ENCODE measurements around the gene LOXL1. TPM values are rescaled to one million over a fixed set of nuclear protein-coding genes. Genes with fewer than 3 reads are reported as not detected.

Gene LOXL1
- total RNA-seq, 2 donors from 2014 or later: 8.6 to 14.5 TPM

DNA sequence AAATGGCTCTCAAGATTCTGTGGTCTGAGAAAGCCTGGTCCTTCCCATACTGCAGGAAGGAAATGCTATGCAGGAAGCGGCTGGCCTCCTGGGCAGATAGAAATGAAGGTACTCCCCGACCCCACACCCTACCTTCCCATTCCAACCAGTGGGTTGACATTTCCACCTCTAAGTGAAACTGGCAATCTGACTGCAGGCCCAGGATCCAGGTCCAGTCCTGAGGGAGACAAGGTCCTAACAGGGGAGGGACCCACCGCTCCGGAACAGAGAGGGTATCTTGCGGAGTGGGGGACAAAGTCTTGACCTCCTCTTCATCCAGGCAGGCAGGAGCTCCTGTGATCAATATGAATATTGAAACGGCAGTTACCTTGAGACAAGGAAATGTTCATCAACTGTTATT is 6.6 kb upstream of the LOXL1 start:
- intact Hi-C loops (cut with DNase I): no loop called here
- Histone ChIP-seq H3K36me3 (replicated peaks in 1 of 2; ENCODE audit: insufficient read depth in 1 of 2, low read depth in 2 of 2) (no peaks in the 10 kb centered on the region), H3K9me3 (no peaks in the 10 kb centered on the region), H3K4me1 (peaks cover 22% of the 10 kb centered on the region), H3K27ac (no peak overlapping the region), H3K4me3 (no peak overlapping the region), H3K27me3 (no peaks in the 10 kb centered on the region)
- TF ChIP-seq, protein P1, sequence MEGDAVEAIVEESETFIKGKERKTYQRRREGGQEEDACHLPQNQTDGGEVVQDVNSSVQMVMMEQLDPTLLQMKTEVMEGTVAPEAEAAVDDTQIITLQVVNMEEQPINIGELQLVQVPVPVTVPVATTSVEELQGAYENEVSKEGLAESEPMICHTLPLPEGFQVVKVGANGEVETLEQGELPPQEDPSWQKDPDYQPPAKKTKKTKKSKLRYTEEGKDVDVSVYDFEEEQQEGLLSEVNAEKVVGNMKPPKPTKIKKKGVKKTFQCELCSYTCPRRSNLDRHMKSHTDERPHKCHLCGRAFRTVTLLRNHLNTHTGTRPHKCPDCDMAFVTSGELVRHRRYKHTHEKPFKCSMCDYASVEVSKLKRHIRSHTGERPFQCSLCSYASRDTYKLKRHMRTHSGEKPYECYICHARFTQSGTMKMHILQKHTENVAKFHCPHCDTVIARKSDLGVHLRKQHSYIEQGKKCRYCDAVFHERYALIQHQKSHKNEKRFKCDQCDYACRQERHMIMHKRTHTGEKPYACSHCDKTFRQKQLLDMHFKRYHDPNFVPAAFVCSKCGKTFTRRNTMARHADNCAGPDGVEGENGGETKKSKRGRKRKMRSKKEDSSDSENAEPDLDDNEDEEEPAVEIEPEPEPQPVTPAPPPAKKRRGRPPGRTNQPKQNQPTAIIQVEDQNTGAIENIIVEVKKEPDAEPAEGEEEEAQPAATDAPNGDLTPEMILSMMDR (IDR thresholded peaks at IDR 0.05): no peak
- no peak for TF ChIP-seq POLR2A (IDR thresholded peaks at IDR 0.05)
- WGBS, 2 donors: 81 to 90% methylated on average over 6 of the region's 6 CpGs
- no peak for DNase-seq
- ATAC-seq: no peak

GRCh38 chr15:73921254-73921925 is 4.9 kb upstream of the LOXL1 start:
- H3K4me3 ChIP-seq: no peak overlapping the region
- no peaks in the 10 kb centered on the region for H3K36me3 ChIP-seq (replicated peaks in 1 of 2; ENCODE audit: insufficient read depth in 1 of 2, low read depth in 2 of 2)
- H3K27ac ChIP-seq: no peak overlapping the region
- intact Hi-C loops (cut with DNase I): no loop called here
- 78 to 81% methylated on average over 4 of the region's 4 CpGs for WGBS, 2 donors
- peaks cover 34% of the 10 kb centered on the region for H3K4me1 ChIP-seq
- TF ChIP-seq POLR2A (IDR thresholded peaks at IDR 0.05): no peak
- TF ChIP-seq, protein P1 (IDR thresholded peaks at IDR 0.05): no peak
- DNase-seq (no peak), ATAC-seq (no peak)
- no peaks in the 10 kb centered on the region for H3K9me3 ChIP-seq
- no peaks in the 10 kb centered on the region for H3K27me3 ChIP-seq

GRCh38 chr15:73922186-73923151 is 3.8 kb upstream of the LOXL1 start:
- H3K9me3 ChIP-seq: no peaks in the 10 kb centered on the region
- H3K4me3 ChIP-seq: no peak overlapping the region
- DNase-seq (peak in 1 of 4 donors; percentile 29), ATAC-seq (no peak)
- 45 to 51% methylated on average over 10 to 18 of the region's 19 CpGs for WGBS, 2 donors
- peak overlapping the region in 1 of 4 donors; percentile 5 for H3K27ac ChIP-seq
- intact Hi-C loops (cut with DNase I): no loop called here
- peaks cover 44% of the 10 kb centered on the region for H3K4me1 ChIP-seq
- H3K36me3 ChIP-seq (replicated peaks in 1 of 2; ENCODE audit: insufficient read depth in 1 of 2, low read depth in 2 of 2): no peaks in the 10 kb centered on the region
- no peak for TF ChIP-seq POLR2A (IDR thresholded peaks at IDR 0.05)
- TF ChIP-seq, protein P1 (IDR thresholded peaks at IDR 0.05): no peak
- H3K27me3 ChIP-seq: no peaks in the 10 kb centered on the region

GRCh38 chr15:73923156-73923487 is 3.1 kb upstream of the LOXL1 start:
- 63 to 79% methylated on average over 7 of the region's 7 CpGs for WGBS, 2 donors
- ATAC-seq: no peak

More at GRCh38 chr15:73923156-73923487, 3.1 kb upstream of the LOXL1 start:
- Histone ChIP-seq H3K27ac (peak overlapping the region in 1 of 4 donors; percentile 5), H3K4me3 (no peak overlapping the region), H3K9me3 (no peaks in the 10 kb centered on the region), H3K4me1 (peaks cover 50% of the 10 kb centered on the region), H3K27me3 (no peaks in the 10 kb centered on the region), H3K36me3 (replicated peaks in 1 of 2; ENCODE audit: insufficient read depth in 1 of 2, low read depth in 2 of 2) (no peaks in the 10 kb centered on the region)
- intact Hi-C loops (cut with DNase I): no loop called here
- no peak for DNase-seq
- TF ChIP-seq POLR2A (IDR thresholded peaks at IDR 0.05): no peak
- TF ChIP-seq, protein P1 (IDR thresholded peaks at IDR 0.05): no peak

All from body of pancreas (tissue), 4 donors.